GM18867 (cell line): ENCODE data around the gene CCSAP.
"Not testable (repeated sequence)": the region's sequence is repeated elsewhere in the genome, so short reads cannot be mapped to it uniquely, and the experiment has no call there.

Experiments
- ATAC-seq: cut with Tn5 transposase; IDR thresholded peaks from one replicate; pipeline ENCODE4 v1.9.1; 2021; ENCODE audit warnings: mild to moderate bottlenecking, moderate library complexity; ENCODE audit not compliant: unreplicated experiment

CCSAP gene

GRCh38 chr1:229293528-229294204 is 49.2 kb downstream of the CCSAP start:
- no peak for ATAC-seq

- ATAC-seq: not testable (repeated sequence)
These were observed 51.2 kb downstream of the CCSAP start for GRCh38 chr1:229291686-229292085.

GRCh38 chr1:229288516-229288915 is 54.3 kb downstream of the CCSAP start:
- ATAC-seq: no peak

- ATAC-seq: no peak
These were observed 55.6 kb downstream of the CCSAP start for GRCh38 chr1:229287267-229287666.

- no peak for ATAC-seq
These were observed 56.6 kb downstream of the CCSAP start for GRCh38 chr1:229286099-229286766.

GRCh38 chr1:229285440-229285839 is 57.4 kb downstream of the CCSAP start:
- ATAC-seq: no peak

- no peak for ATAC-seq
These were observed 58.0 kb downstream of the CCSAP start for GRCh38 chr1:229284887-229285286.

GRCh38 chr1:229283183-229283611 is 59.6 kb downstream of the CCSAP start:
- no peak for ATAC-seq

- no peak for ATAC-seq
These were observed 60.5 kb downstream of the CCSAP start for GRCh38 chr1:229282295-229282823.

GRCh38 chr1:229281339-229281926 is 61.4 kb downstream of the CCSAP start:
- ATAC-seq: no peak

GRCh38 chr1:229280921-229281320 is 61.9 kb downstream of the CCSAP start:
- ATAC-seq: no peak

GRCh38 chr1:229280037-229280828 is 62.6 kb downstream of the CCSAP start:
- no peak for ATAC-seq

- no peak for ATAC-seq
These were observed 63.6 kb downstream of the CCSAP start for GRCh38 chr1:229279242-229279641.

- ATAC-seq: no peak
These were observed 64.6 kb downstream of the CCSAP start for GRCh38 chr1:229278120-229278741.

GRCh38 chr1:229275005-229275404 is 67.8 kb downstream of the CCSAP start:
- ATAC-seq: no peak

GRCh38 chr1:229273507-229274232 is 69.2 kb downstream of the CCSAP start:
- ATAC-seq: no peak

GRCh38 chr1:229272164-229273158 is 70.4 kb downstream of the CCSAP start:
- no peak for ATAC-seq

- ATAC-seq: peak; percentile 49
These were observed 71.2 kb downstream of the CCSAP start for GRCh38 chr1:229271448-229272159.
